ENCODE measurements around the gene USPL1. TPM values are rescaled to one million over a fixed set of nuclear protein-coding genes. Genes with fewer than 3 reads are reported as not detected.
A peak's percentile ranks its signal among the peaks of the same experiment; 100 is the strongest.

Gene USPL1
- total and polyA plus RNA-seq, 5 donors, result 5.7 to 12.3 (median 10.4) TPM

- 66% methylated on average over 7 of the region's 7 CpGs for WGBS
- H3K9me3 ChIP-seq (ENCODE audit: control insufficient read depth, low read length), result no peaks in the 10 kb centered on the region
- peaks cover 3% of the 10 kb centered on the region for H3K4me1 ChIP-seq (ENCODE audit: control insufficient read depth, insufficient read depth, low read length)
- ATAC-seq (peak; percentile 32 to 40), DNase-seq (no peak)
- H3K27ac ChIP-seq (ENCODE audit: low read length), result no peak overlapping the region
- intact Hi-C loops (cut with DNase I), result no loop called here
- no peak overlapping the region for H3K4me3 ChIP-seq (ENCODE audit: low read length)
- no peaks in the 10 kb centered on the region for H3K27me3 ChIP-seq (ENCODE audit: control insufficient read depth, insufficient read depth)
Observed at GRCh38 chr13:30659980-30660379, 42.3 kb downstream of the USPL1 start.

DNA sequence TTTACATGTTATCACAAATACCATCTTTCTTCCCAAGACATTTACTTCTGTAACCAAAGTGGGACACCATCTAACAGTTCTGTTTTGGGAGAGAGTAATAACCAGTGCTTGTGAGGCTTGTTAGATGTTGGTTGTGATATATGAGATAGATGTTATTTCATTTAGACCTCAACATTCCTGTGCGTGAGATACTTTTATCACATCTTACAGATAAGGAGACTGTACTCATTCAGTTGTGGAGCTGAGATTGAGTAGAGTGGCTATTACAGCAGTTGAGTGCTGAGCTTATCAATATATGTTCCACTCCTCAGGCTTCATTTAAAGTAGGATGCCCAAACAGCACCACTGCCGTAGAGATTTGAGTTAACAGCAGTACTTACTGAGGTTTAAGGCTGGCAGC, 43.1 kb downstream of the USPL1 start:
- DNase-seq, result no peak

GRCh38 chr13:30664689-30665275, 47.1 kb downstream of the USPL1 start:
- Histone ChIP-seq H3K27ac (ENCODE audit: low read length) (no peak overlapping the region), H3K27me3 (ENCODE audit: control insufficient read depth, insufficient read depth) (no peaks in the 10 kb centered on the region), H3K4me1 (ENCODE audit: control insufficient read depth, insufficient read depth, low read length) (peaks cover 3% of the 10 kb centered on the region), H3K9me3 (ENCODE audit: control insufficient read depth, low read length) (no peaks in the 10 kb centered on the region), H3K4me3 (ENCODE audit: low read length) (no peak overlapping the region)
- ATAC-seq (no peak), DNase-seq (no peak)
- whole genome bisulfite sequencing, result 92% methylated on average over 4 of the region's 4 CpGs
- intact Hi-C loops (cut with DNase I), result no loop called here

More for the DNA sequence above, 43.1 kb downstream of the USPL1 start:
- no peak for ATAC-seq
- WGBS, result 74% methylated on average over 2 of the region's 2 CpGs
- Histone ChIP-seq H3K27me3 (ENCODE audit: control insufficient read depth, insufficient read depth) (no peaks in the 10 kb centered on the region), H3K4me1 (ENCODE audit: control insufficient read depth, insufficient read depth, low read length) (peaks cover 3% of the 10 kb centered on the region), H3K27ac (ENCODE audit: low read length) (no peak overlapping the region), H3K4me3 (ENCODE audit: low read length) (no peak overlapping the region), H3K9me3 (ENCODE audit: control insufficient read depth, low read length) (no peaks in the 10 kb centered on the region)
- intact Hi-C loops (cut with DNase I), result no loop called here

- intact Hi-C loops (cut with DNase I), result no loop called here
Observed at GRCh38 chr13:30665638-30666037, 47.9 kb downstream of the USPL1 start.

DNA sequence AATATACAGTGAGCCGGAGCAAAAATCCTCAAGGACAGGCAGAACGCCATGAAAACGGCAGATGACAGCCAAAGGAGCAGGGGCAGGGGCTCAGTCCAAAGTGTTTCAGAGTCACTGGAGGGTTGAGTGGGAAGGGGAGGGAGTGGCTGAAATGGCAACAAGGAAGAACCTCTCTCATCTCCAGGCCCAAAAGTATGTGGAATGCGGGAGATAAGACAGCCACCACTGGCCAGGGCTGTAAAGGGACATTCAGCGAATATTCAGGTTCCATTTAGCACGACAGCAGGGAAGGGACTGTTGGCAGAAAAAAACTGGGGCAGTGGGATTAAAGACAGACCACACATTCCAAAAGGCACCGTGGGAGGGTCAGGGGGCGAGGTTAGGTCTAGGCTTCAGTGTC, 48.4 kb downstream of the USPL1 start:
- DNase-seq (no peak), ATAC-seq (peak in 1 of 2 donors; percentile 24)
- H3K27me3 ChIP-seq (ENCODE audit: control insufficient read depth, insufficient read depth), result no peaks in the 10 kb centered on the region
- no peaks in the 10 kb centered on the region for H3K4me1 ChIP-seq (ENCODE audit: control insufficient read depth, insufficient read depth, low read length)
- intact Hi-C loops (cut with DNase I), result no loop called here
- H3K27ac ChIP-seq (ENCODE audit: low read length), result no peak overlapping the region
- no peak overlapping the region for H3K4me3 ChIP-seq (ENCODE audit: low read length)
- WGBS, result 57% methylated on average over 8 of the region's 8 CpGs
- H3K9me3 ChIP-seq (ENCODE audit: control insufficient read depth, low read length), result no peaks in the 10 kb centered on the region

More at GRCh38 chr13:30665638-30666037, 47.9 kb downstream of the USPL1 start:
- ATAC-seq (no peak), DNase-seq (no peak)
- Histone ChIP-seq H3K4me1 (ENCODE audit: control insufficient read depth, insufficient read depth, low read length) (no peaks in the 10 kb centered on the region), H3K4me3 (ENCODE audit: low read length) (no peak overlapping the region), H3K9me3 (ENCODE audit: control insufficient read depth, low read length) (no peaks in the 10 kb centered on the region), H3K27me3 (ENCODE audit: control insufficient read depth, insufficient read depth) (no peaks in the 10 kb centered on the region), H3K27ac (ENCODE audit: low read length) (no peak overlapping the region)
- 65% methylated on average over 1 of the region's 1 CpG for WGBS

GRCh38 chr13:30667014-30667413, 49.3 kb downstream of the USPL1 start:
- H3K27me3 ChIP-seq (ENCODE audit: control insufficient read depth, insufficient read depth), result no peaks in the 10 kb centered on the region
- no peak for DNase-seq
- H3K4me3 ChIP-seq (ENCODE audit: low read length), result no peak overlapping the region
- intact Hi-C loops (cut with DNase I), result no loop called here
- H3K27ac ChIP-seq (ENCODE audit: low read length), result no peak overlapping the region
- no peaks in the 10 kb centered on the region for H3K4me1 ChIP-seq (ENCODE audit: control insufficient read depth, insufficient read depth, low read length)
- H3K9me3 ChIP-seq (ENCODE audit: control insufficient read depth, low read length), result no peaks in the 10 kb centered on the region
- ATAC-seq, result no peak
- 89% methylated on average over 4 of the region's 4 CpGs for WGBS

GRCh38 chr13:30668312-30668711, 50.6 kb downstream of the USPL1 start:
- no peak for DNase-seq
- Histone ChIP-seq H3K4me3 (ENCODE audit: low read length) (no peak overlapping the region), H3K4me1 (ENCODE audit: control insufficient read depth, insufficient read depth, low read length) (no peaks in the 10 kb centered on the region), H3K9me3 (ENCODE audit: control insufficient read depth, low read length) (no peaks in the 10 kb centered on the region), H3K27me3 (ENCODE audit: control insufficient read depth, insufficient read depth) (no peaks in the 10 kb centered on the region), H3K27ac (ENCODE audit: low read length) (no peak overlapping the region)
- intact Hi-C loops (cut with DNase I), result no loop called here
- ATAC-seq, result no peak
- 94% methylated on average over 4 of the region's 4 CpGs for WGBS

DNA sequence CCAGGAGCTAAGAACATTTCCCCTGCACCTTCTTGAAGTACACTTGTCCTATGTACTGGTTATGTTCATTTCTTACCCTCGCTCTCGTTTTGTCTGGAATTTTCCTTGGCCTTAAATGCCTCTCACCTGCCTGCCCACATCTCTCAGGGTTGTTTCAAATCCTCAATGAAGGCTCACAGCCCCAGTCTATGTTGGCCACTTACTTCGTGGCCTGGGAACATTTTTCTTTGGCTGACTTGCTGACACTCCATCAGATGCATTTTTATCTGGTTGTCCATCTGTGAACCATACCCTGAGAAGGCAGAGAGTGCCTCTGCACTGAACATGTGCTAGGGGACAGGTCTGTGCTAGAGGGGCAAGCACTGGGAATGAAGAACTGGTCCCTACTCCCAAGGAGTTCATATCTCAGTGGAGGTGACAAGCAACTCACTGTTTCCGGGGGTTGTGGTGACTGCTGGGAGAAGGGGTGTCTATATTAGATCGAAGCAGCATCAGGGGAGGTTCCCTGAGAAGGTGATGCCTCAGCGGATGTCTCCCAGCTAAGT, 53.6 kb downstream of the USPL1 start:
- 89% methylated on average over 6 of the region's 6 CpGs for WGBS
- peaks cover 2% of the 10 kb centered on the region for H3K4me1 ChIP-seq (ENCODE audit: control insufficient read depth, insufficient read depth, low read length)
- ATAC-seq (no peak), DNase-seq (no peak)
- no peaks in the 10 kb centered on the region for H3K9me3 ChIP-seq (ENCODE audit: control insufficient read depth, low read length)
- H3K27ac ChIP-seq (ENCODE audit: low read length), result no peak overlapping the region
- no peak overlapping the region for H3K4me3 ChIP-seq (ENCODE audit: low read length)
- H3K27me3 ChIP-seq (ENCODE audit: control insufficient read depth, insufficient read depth), result no peaks in the 10 kb centered on the region
- intact Hi-C loops (cut with DNase I), result loop anchor here in 2 of 4 donors (10.0 kb wide), 2 partner anchors 133 to 193 kb away; no protein-coding TSS in a partner anchor

DNA sequence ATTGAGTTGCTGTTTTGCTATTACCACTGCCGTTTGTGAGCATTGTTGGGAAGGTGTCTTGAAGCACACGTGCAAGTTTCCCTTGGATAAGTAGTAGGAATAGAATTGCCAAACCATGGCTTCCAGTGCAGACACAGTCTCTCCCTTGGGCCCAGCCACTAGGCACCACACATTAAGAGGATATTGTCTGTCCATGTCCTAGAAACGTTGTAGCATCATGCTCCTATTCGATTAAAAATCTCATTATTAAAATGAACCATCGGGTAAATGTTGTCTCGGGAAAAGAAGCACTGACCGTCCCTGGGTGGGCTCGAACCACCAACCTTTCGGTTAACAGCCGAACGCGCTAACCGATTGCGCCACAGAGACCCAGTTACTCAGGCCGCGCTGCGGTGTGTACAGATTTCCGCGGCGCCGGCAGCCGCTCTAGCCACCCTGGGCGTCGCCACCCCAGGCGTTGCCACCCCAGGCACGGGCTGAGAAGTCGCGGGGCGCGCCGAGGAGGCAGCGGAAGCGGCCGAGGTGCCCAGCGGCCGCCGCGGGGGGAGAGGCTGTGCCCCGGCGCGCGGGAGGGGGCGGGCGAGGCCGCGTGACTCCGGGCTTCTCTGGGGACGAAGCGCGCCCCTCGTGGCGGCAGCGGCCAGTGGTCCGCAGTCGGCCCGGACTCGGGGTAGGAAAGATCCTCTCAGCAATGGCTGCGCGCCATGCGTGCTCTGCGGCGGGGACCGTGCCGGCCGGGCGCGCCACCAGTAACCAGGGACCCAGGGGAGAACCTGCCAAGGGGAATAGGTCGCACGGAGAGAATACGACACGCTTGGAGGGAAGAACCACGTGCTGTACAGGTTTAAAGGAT, 56.2 kb downstream of the USPL1 start:
- H3K9me3 ChIP-seq (ENCODE audit: control insufficient read depth, low read length), result no peaks in the 10 kb centered on the region
- intact Hi-C loops (cut with DNase I), result loop anchor here in 2 of 4 donors (10.0 kb wide), 2 partner anchors 131 to 191 kb away; no protein-coding TSS in a partner anchor
- H3K4me3 ChIP-seq (ENCODE audit: low read length), result peak overlapping the region; percentile 47
- peaks cover 2% of the 10 kb centered on the region for H3K4me1 ChIP-seq (ENCODE audit: control insufficient read depth, insufficient read depth, low read length)
- peak; percentile 97 for ATAC-seq
- H3K27me3 ChIP-seq (ENCODE audit: control insufficient read depth, insufficient read depth), result no peaks in the 10 kb centered on the region
- peak; percentile 90 to 96 (median 95) for DNase-seq
- H3K27ac ChIP-seq (ENCODE audit: low read length), result peak overlapping the region; percentile 57
- under 1% methylated on average over 71 of the region's 72 CpGs for WGBS

DNA sequence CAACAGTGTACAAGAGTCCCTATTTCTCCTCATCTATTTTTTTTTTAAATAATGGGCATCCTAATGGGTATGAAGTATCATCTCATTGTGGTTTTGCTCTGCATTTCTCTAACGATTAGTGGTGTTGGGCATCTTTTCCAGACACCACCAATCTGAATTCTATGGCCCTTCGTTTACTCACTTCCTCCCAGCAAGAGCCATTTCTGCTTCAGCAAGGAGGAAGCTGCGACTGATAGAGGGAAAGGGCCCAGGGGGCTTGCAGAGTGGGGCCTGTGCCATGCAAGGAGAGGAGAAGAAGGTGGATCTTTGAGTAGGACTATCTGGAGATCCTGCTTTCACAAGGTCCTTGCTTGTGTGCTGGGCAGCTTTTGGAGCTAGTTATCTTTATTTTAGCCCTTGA, 58.0 kb downstream of the USPL1 start:
- Histone ChIP-seq H3K4me3 (ENCODE audit: low read length) (no peak overlapping the region), H3K27ac (ENCODE audit: low read length) (no peak overlapping the region), H3K4me1 (ENCODE audit: control insufficient read depth, insufficient read depth, low read length) (peaks cover 2% of the 10 kb centered on the region), H3K9me3 (ENCODE audit: control insufficient read depth, low read length) (no peaks in the 10 kb centered on the region), H3K27me3 (ENCODE audit: control insufficient read depth, insufficient read depth) (no peaks in the 10 kb centered on the region)
- ATAC-seq (no peak), DNase-seq (no peak)
- intact Hi-C loops (cut with DNase I), result loop anchor here in 2 of 4 donors (10.0 kb wide), 2 partner anchors 129 to 189 kb away; no protein-coding TSS in a partner anchor
- WGBS, result 54% methylated on average over 3 of the region's 3 CpGs

GRCh38 chr13:30676672-30677071, 59.0 kb downstream of the USPL1 start:
- 66% methylated on average over 3 of the region's 3 CpGs for WGBS
- H3K27ac ChIP-seq (ENCODE audit: low read length), result no peak overlapping the region
- no peak for ATAC-seq
- H3K4me3 ChIP-seq (ENCODE audit: low read length), result no peak overlapping the region
- peaks cover 2% of the 10 kb centered on the region for H3K4me1 ChIP-seq (ENCODE audit: control insufficient read depth, insufficient read depth, low read length)
- H3K27me3 ChIP-seq (ENCODE audit: control insufficient read depth, insufficient read depth), result no peaks in the 10 kb centered on the region
- no peak for DNase-seq
- H3K9me3 ChIP-seq (ENCODE audit: control insufficient read depth, low read length), result no peaks in the 10 kb centered on the region
- intact Hi-C loops (cut with DNase I), result loop anchor here in 2 of 4 donors (10.0 kb wide), 2 partner anchors 128 to 188 kb away; no protein-coding TSS in a partner anchor
